Transverse colon (tissue), 4 donors: ENCODE results near the gene VRK2. TPM values are rescaled to one million over a fixed set of nuclear protein-coding genes. Genes with fewer than 3 reads are reported as not detected.
"Not testable (repeated sequence)": the region's sequence is repeated elsewhere in the genome, so short reads cannot be mapped to it uniquely, and the experiment has no call there.

Source experiments
- DNase-seq: peaks from one replicate; pipeline ENCODE4 v3.0.0-alpha.2; 2019
- H3K27ac ChIP-seq, 4 donors: fragments of 200-600 bp; sonication (generic); 2 replicates each; pipeline ENCODE4 v1.5.1; 2016 to 2018; ENCODE audit warnings: inconsistent platforms in 4 of 4
- H3K27me3 ChIP-seq: fragments of 200-600 bp; sonication (generic); 2 replicates; pipeline ENCODE4 v1.5.1; 2017; ENCODE audit warnings: inconsistent platforms
- H3K36me3 ChIP-seq, 4 donors: fragments of 200-600 bp; sonication (generic); 2 replicates each; pipeline ENCODE4 v1.5.1; 2017 to 2019; ENCODE audit warnings: inconsistent platforms in 4 of 4
- H3K4me1 ChIP-seq, 4 donors: fragments of 200-600 bp; sonication (generic); 2 replicates each; pipeline ENCODE4 v1.5.1; 2017 to 2020; ENCODE audit warnings: inconsistent platforms in 4 of 4
- H3K4me3 ChIP-seq, 4 donors: fragments of 200-600 bp; sonication (generic); 1 replicate in 1 of 4; 2 replicates in 3 of 4; pipeline versions ENCODE4 v1.5.1 to v1.6.1; 2017 to 2019; ENCODE audit warnings: inconsistent platforms in 4 of 4
- H3K9me3 ChIP-seq, 2 donors: fragments of 200-600 bp; sonication (generic); 2 replicates each; pipeline ENCODE4 v1.5.1; 2017 to 2019; ENCODE audit warnings: inconsistent platforms in 2 of 2
- CTCF ChIP-seq, 5 experiments: fragments of 200-600 bp in 3 of 5; fragments of 450-650 bp in 2 of 5; sonication (generic) in 3 of 5; IDR thresholded peaks; 1 replicate in 2 of 5; 2 replicates in 3 of 5; pipeline ENCODE4 v1.5.1; 2016 to 2017; ENCODE audit warnings: antibody characterized with exemption in 5 of 5, inconsistent platforms in 3 of 5, mild to moderate bottlenecking in 2 of 5, moderate library complexity in 1 of 5
- EP300 ChIP-seq: sonication (generic); formaldehyde crosslinking; IDR thresholded peaks from one replicate; pipeline ENCODE4 v1.6.1; 2017; ENCODE audit warnings: antibody characterized with exemption, low read depth
- POLR2A ChIP-seq: fragments of 450-650 bp; IDR thresholded peaks from one replicate; pipeline ENCODE4 v1.6.1; 2016; ENCODE audit warnings: antibody characterized with exemption, mild to moderate bottlenecking, moderate library complexity
- POLR2AphosphoS5 ChIP-seq, 3 donors: sonication (generic); formaldehyde crosslinking; IDR thresholded peaks; one replicate each; pipeline ENCODE4 v1.6.1; 2016; ENCODE audit warnings: antibody characterized with exemption in 3 of 3
- WGBS, 2 donors: methylation state at CpG; one replicate each; pipeline ENCODE4 v1.1.5; 2018; ENCODE audit warnings: low coverage in 1 of 2; 5-methylcytosine and 5-hydroxymethylcytosine counted together
- in situ Hi-C, 4 donors: fragments of 200-750 bp; cut with MboI; loops; one replicate each; pipeline versions ENCODE4 v1.15.0 to v1.15.1; 2017; ENCODE audit warnings: low sequenced_read_pairs in 3 of 4, low pct_ligation_motif_present in 1 of 4, low pct_unique_long_range_greater_than_20kb in 1 of 4
- intact Hi-C: fragments of 100-400 bp; cut with DNase I; formaldehyde crosslinking; loops from one replicate; pipeline ENCODE4 v1.15.1; 2023; ENCODE audit warnings: low total_unique reads
- total RNA-seq, 4 donors: library from RNA; depleted of rRNA; stranded (reverse); fragments of >200 nt; gene quantifications; one replicate each; pipeline ENCODE4 v1.1.0, GENCODE V29; 2016

VRK2 gene
- total RNA-seq, 4 donors from 2014 or later = 7.1 to 24.3 (median 15.1) TPM

- Histone ChIP-seq H3K9me3 (no peaks in the 10 kb centered on the region), H3K27me3 (no peaks in the 10 kb centered on the region), H3K36me3 (no peaks in the 10 kb centered on the region), H3K4me1 (peaks cover 0 to 2% (median 0%) of the 10 kb centered on the region in 4 donors), H3K4me3 (no peak overlapping the region), H3K27ac (no peak overlapping the region)
- in situ Hi-C loops = no loop called here
- intact Hi-C loops = no loop called here
- TF ChIP-seq POLR2AphosphoS5 (IDR thresholded peaks at IDR 0.05) (no peak), EP300 (no peak), POLR2A (no peak), CTCF (IDR thresholded peaks at IDR 0.05) (no peak)
- no peak for DNase-seq
These were observed 90.6 kb downstream of the VRK2 start for GRCh38 chr2:58137221-58137620.

GRCh38 chr2:58137856-58138255 is 91.2 kb downstream of the VRK2 start:
- no peak overlapping the region for H3K27ac ChIP-seq
- no peaks in the 10 kb centered on the region for H3K27me3 ChIP-seq
- DNase-seq = no peak
- no peaks in the 10 kb centered on the region for H3K9me3 ChIP-seq
- H3K4me3 ChIP-seq = no peak overlapping the region
- no peaks in the 10 kb centered on the region for H3K36me3 ChIP-seq
- whole genome bisulfite sequencing, 2 donors = 88 to 98% methylated on average over 1 of the region's 1 CpG
- TF ChIP-seq POLR2AphosphoS5 (IDR thresholded peaks at IDR 0.05) (no peak), EP300 (no peak), CTCF (IDR thresholded peaks at IDR 0.05) (no peak), POLR2A (no peak)
- intact Hi-C loops (no loop called here), in situ Hi-C loops (no loop called here)
- no peaks in the 10 kb centered on the region for H3K4me1 ChIP-seq

- no peaks in the 10 kb centered on the region for H3K4me1 ChIP-seq
- H3K9me3 ChIP-seq = no peaks in the 10 kb centered on the region
- H3K36me3 ChIP-seq = no peaks in the 10 kb centered on the region
- no peak for DNase-seq
- no peak overlapping the region for H3K4me3 ChIP-seq
- intact Hi-C loops = no loop called here
- TF ChIP-seq POLR2AphosphoS5 (IDR thresholded peaks at IDR 0.05) = no peak
- no peak for TF ChIP-seq POLR2A
- H3K27me3 ChIP-seq = no peaks in the 10 kb centered on the region
- 92 to 96% methylated on average over 3 of the region's 3 CpGs for WGBS, 2 donors
- in situ Hi-C loops = no loop called here
- no peak overlapping the region for H3K27ac ChIP-seq
These were observed 91.9 kb downstream of the VRK2 start for GRCh38 chr2:58138396-58139030.

- no peak for TF ChIP-seq POLR2AphosphoS5 (IDR thresholded peaks at IDR 0.05)
- no peak for TF ChIP-seq CTCF (IDR thresholded peaks at IDR 0.05)
- no peak for TF ChIP-seq POLR2A
- no peak for TF ChIP-seq EP300
- Histone ChIP-seq H3K4me1 (no peaks in the 10 kb centered on the region), H3K4me3 (no peak overlapping the region), H3K27me3 (no peaks in the 10 kb centered on the region), H3K9me3 (no peaks in the 10 kb centered on the region), H3K36me3 (no peaks in the 10 kb centered on the region), H3K27ac (no peak overlapping the region)
- intact Hi-C loops = no loop called here
- DNase-seq = no peak
- in situ Hi-C loops = no loop called here
- WGBS, 2 donors = 76 to 94% methylated on average over 3 of the region's 3 CpGs
These were observed 94.0 kb downstream of the VRK2 start for GRCh38 chr2:58140508-58141072.

- in situ Hi-C loops = not testable (repeated sequence)
- WGBS, 2 donors = 97 to 98% methylated on average over 5 to 6 of the region's 6 CpGs
These were observed 99.2 kb downstream of the VRK2 start for GRCh38 chr2:58145769-58146168.

More at GRCh38 chr2:58145769-58146168, 99.2 kb downstream of the VRK2 start:
- H3K4me3 ChIP-seq, H3K9me3 ChIP-seq, H3K4me1 ChIP-seq, DNase-seq, H3K36me3 ChIP-seq, intact Hi-C loops, H3K27me3 ChIP-seq, H3K27ac ChIP-seq: not testable (repeated sequence)
